GM21717 (cell line): Measurements from ENCODE around the gene PTPRC.

Experiments
- ATAC-seq: cut with Tn5 transposase; IDR thresholded peaks from one replicate; pipeline ENCODE4 v1.9.1; 2021; ENCODE audit warnings: mild to moderate bottlenecking, moderate library complexity; ENCODE audit not compliant: unreplicated experiment

Gene PTPRC

DNA sequence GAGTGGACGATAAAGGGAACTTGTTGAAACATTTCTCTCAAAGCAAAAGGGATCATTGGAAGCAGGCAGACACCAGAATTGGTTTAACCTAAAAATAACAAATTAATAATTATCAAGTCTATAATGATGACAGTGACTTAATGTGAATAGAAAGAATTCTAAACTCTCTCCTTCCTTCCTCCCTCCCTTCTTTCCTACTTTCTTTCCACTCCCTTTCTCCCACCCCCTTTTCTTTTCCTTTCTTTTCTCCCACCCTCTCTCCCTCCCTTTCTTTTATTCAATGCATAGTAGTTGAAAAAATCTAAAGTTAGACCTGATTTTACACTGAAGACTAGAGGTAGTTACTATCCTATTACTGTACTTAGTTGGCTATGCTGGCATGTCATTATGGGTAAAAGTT, 55.7 kb downstream of the PTPRC start:
- ATAC-seq, result no peak

DNA sequence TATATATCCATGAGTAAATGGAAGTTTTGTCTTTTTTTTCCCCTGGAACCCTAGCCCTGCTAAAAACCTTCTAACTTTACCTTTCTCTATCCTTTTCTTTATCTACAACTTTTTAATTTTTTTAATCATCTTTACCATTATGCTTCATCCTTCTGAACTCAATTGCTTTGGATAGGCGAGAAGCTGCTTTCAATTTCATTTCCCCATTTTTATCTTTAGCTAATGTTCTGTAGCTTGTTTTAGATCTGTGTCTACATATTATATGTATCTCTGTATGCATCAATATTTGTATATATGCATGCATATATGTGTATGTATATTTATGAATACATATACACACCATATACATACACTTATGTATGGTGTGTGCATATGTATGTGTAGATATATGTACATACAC, 57.4 kb downstream of the PTPRC start:
- no peak for ATAC-seq

DNA sequence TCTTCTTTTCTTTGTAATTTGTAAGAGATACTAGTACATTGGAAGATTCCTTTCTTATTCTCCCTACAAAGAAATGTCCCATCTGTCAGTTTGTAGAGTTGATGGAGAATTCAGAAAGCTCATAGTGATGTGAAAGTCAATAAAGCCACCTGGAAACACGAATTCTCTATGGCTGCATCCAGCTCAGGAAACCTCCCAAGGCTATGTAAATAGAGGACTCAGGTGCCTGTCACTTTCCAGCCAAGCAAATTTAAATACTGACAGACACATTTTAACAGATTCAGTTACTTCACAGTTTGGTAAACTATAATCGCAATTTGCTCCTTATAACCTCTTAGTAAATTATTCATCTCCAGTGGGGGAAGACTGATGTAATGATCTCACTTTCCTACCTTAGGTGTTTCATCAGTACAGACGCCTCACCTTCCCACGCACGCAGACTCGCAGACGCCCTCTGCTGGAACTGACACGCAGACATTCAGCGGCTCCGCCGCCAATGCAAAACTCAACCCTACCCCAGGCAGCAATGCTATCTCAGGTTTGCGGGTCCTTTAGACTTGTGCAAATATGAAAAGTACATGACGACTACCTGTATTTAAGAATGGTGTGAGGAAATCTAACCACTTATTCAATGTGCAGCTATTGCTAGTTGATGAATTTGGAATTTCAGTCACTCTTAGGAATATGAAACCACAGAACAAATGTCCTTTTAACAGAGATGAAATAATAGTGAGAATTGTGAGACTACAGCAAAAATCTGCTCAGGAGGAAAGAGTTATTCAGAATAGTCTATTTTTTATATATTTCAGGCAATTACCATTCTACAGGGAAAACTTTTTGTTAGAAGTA, 60.6 kb downstream of the PTPRC start:
- no peak for ATAC-seq

DNA sequence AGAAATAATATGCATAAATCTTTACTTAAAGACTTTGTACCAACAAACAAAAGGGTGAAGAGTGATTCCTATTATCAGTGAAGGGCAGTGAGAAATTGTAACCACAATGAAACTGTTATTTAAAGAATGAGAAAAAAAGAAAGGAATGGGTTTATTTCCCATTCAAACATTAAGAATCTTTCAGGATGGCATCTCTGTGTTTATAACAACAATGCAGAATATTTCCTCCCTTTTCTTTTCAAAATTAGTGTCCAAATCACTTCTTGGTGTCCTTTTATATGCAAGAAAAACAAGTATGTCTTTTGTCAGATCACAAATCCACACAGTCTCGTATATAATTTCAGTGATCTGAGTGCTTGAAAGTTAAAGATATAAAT, 61.2 kb downstream of the PTPRC start:
- no peak for ATAC-seq

DNA sequence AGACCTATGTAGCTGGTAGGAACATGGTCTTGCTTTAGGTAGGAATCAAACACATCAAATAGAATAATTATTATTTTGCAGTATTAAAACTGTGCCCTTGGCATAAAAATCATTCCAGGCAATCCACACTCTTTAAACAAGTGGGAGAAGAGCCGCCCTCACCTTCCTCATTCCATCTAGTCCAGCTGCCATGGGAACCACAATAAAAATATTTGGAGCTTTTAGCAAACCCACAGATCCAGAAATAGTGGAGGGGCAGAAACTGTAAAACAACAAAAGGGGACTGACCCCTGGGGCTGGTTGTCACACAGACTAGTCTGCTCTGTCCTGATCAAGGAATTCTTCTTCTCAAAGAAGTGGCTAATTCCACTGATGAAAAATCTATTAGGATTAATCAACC, 61.6 kb downstream of the PTPRC start:
- ATAC-seq, result no peak

DNA sequence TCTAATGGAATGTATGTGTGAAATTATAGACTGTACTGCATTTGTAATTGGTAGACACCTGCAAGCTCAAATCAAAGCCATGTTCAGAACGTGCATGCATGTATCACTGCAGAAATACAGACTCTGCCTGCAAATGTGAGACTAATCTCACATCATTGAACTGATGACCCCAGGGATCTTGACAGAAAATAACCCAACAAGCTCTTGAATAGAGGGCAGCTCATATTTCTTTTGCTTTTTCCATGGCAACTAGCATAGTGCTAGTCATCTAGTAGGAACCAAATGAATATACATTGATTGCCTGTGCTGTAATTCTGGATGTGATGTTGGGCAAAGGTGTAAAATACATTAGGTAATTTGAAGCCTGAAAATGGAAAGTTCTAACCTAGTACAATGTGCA, 62.4 kb downstream of the PTPRC start:
- no peak for ATAC-seq

DNA sequence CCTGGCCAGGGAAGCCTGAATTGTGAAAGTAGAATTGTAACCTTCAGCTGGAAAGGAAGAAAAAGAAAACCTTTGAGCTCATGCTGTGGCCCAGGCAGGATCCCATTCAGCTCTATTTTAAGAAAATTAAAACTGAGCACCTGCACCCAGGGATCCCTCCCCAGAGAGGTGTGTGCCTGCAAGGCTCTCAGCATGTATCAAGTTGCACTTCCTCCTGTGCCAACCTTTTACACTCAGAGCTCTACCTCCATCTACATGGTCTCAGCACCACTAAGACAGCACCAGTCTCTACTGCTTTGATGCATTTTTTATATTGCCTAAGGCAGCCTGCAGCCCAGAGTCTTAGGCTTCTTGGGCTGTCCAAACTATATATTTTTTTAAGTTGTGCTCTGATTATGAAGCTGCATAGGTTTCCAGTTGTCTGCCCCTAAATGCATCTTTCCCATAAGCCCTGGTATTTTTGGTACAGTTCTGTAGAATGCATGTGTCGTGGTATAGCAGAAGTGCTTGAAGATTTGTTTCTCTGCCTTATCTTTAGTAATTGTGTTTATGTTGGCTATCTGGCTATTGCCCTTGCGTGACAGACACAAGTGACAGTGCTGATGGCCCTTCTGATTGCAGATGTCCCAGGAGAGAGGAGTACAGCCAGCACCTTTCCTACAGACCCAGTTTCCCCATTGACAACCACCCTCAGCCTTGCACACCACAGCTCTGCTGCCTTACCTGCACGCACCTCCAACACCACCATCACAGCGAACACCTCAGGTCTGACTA, 63.1 kb downstream of the PTPRC start:
- ATAC-seq, result no peak

DNA sequence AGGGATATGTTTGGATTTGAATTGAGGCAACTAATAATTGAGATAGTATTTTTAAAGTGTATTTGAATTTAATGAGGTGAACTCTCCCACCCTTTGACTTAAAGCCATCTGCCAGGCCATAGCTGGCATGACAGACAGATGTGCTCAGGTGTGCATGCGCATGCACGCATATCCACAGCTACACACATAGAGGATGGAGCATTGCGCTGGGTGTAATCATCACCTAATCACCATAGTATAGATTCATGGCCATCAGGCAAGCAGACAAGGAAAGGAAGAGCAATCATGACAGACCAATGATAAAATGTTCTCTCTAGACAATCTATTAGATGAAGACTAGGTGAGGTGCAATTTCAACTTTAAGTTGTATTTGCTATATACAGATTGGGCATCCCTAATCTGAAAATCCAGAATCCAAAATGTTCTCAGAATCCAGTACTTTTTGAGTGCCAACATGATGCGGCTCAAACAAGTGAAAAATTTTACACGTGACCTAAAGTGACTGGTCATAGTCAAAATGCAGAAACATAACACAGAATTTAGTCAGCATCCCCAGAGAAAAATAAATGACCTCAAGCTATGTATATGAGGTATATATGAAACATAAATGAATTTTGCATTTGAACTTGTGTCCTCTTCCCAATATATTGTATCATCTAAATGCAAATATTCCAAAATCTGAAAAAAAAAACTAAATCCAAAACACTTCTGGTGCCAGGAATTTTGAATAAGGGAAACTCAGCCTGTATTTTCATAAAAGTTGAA, 70.1 kb downstream of the PTPRC start:
- no peak for ATAC-seq

DNA sequence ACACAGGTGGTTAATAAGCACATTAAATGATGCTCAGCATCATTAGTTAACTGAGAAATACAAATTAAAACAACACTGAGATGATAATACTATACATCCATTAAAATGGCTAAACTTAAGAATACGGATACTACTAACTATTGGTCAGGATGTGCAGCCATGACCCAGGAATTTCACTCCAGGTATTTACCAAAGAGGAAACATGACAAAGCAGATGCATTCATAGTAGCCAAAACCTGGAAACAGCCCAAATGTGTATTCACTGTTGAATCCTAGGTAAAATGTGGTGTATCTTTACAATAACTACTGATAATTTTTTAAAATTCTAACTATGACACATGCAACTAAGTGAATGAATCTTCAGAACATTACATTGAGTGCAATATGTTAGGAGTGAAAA, 73.0 kb downstream of the PTPRC start:
- ATAC-seq, result no peak

DNA sequence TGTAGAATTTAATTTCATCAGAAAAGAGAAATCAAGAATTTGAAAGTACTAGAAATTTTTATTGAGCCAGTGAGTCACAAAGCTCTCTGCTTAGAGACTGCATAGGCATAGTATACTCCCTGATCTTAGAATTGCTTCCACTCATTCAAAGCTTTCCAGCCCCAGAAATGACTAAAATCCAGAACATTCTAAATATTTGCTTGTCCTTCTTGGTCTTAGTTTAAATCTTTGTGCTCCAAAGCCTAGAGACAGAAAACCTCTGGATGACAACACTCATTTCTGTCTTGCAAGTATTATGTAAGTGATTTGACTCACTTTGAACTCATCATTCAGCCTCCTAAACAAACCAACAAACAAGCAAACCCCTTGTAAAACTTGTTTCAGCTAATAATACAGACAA, 74.2 kb downstream of the PTPRC start:
- no peak for ATAC-seq

DNA sequence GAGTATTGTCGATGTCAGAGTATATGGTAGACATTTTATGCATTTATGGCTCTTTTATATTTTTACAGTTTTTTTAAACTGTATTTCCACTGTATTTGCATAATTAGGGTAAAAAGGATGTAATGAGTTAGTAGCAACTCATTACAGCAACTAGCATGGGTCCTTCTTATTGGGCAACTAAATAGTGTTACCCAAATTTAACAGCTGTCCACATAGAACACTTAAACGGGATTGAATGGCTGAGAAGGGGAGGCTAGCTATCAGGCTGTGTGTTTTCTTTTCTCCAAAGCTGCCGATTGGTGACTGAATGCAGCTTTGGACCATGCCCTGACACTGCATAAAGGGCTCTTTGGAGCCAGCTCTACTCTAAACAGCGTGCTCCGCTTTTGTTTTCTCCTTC, 75.4 kb downstream of the PTPRC start:
- ATAC-seq, result no peak

DNA sequence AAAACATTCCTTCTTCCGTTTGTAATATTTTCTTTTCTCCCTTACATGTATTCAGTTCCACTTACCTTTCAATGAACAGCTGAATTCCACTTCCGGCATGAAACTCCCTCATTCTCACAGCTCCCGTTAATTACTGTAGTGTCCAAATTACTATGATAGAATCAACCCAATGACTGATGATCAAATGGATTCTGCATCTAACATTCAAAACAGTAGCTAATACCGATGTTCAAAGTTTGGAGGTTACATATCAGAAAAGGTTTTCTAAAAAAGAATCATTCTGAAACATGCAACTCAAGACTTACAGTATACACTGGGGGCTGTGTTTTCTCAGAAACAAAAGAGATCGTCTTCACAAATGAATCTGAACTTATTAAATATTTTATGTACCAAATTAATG, 77.2 kb downstream of the PTPRC start:
- ATAC-seq, result no peak

DNA sequence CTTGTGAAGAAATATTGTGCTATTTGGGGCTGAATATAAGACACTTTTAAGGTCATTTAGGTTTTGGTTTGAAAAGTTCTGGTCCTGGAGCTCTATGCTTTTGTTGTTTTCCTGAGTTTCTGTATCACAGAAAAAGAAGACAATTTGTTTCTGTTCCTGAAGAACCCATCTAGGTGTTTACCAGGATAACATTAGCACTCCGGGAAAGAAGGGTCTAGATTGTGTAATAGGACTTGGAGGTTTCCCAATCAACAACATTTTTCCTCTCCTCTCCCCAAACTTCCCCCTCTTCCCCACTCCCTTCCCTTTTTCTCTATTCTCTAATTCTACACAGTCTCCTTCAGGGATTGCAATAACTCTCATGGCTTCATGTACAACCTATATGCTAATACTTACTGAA, 78.7 kb downstream of the PTPRC start:
- no peak for ATAC-seq

DNA sequence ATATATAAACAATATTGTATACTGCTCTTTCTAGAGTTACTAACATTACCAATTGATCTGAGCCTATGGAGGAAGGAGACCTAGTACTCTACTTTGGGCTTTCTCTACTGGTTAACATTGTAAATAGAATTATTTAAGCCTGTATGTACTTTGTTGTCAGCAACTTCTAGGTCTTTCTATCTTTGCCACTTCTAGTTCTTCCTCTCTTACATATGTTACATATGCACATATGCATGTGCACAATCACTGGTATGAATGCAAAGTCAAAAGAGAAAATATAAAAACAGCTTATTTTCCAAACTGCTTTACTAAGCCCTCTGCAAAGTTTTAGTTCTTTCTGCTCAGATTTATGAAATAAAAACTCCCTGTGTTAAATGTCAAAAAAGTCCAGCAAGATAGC, 84.3 kb downstream of the PTPRC start:
- ATAC-seq, result no peak

DNA sequence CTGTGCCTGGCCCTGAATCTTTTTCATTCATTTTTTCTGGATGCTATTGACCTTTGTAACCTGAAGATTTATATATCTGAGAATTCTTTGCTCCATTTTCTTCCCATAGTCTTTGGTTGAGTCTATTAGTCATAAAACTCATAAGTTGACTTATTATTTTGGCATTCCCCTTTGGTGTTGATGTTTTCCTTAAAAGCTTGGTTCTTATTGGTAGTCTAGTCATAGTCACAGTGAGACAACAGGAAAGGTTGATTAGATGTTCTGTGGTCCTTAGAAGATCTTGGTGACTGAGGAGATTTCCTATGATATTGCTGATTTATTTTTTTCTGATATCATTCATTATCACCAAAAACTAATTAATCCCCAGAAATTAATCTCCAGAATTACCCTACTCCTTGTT, 86.2 kb downstream of the PTPRC start:
- no peak for ATAC-seq

DNA sequence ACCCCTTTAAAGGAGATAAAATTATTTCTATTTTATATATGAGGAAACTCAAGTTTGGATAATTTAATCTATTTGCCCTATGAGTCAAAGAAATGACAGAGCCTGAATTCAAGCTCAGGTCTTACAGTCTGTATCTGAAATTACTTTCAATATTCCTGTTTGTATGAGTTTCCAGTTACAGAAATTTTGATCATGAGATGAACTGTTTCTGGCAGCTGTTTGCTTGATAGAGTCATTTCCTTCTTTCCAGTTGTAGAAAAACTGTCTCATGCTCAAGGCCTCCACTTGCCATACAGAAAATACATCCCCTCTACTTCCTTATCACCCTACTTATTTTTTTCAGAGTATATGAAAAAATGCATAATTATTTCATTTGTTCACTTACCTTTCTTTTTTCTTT, 87.6 kb downstream of the PTPRC start:
- no peak for ATAC-seq

DNA sequence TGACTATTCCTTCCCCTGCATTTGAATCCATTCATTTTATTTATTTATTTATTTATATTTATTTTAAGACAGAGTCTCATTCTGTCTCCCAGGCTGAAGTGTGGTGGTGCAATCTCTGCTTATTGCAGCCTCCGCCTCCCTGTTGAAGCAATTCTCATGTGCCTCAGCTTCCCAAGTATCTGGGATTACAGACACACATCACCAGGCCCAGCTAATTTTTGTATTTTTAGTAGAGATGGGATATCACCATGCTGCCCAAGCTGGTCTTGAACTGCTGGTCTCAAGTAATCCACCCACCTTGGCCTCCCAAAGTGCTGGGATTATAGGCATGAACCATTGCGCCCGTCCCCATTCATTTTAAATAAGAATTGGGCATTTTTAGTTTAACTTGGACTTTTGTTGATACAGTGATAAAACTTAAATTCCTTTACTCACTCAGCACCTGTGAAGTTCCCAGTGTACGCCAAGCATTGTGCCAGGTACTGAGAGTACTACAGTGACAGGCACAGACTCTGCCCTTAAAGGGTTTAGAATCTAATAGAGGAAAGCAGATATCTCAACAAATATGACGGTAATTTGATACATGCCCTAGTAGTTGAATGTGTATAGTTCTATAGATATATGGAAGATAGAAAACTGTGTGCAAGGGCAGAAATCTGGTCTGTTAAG, 90.5 kb downstream of the PTPRC start:
- ATAC-seq, result no peak

DNA sequence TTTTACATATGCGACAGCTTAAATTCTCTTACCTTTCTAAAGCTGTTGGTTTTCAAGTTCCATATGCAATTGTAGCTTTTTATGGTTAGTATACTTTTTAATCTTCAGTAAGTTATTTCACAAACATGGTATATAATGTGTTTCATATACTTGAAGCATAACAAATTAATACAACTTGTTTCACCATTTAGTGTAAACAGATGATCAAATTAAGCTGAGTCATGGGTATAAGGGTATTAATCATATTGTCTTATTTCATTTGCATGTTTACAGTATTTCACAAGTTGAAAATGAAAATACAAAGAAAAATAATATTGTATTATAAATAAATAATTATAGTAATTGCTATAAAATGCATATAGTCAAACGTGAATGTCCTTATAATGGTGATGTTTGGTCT, 92.1 kb downstream of the PTPRC start:
- no peak for ATAC-seq

DNA sequence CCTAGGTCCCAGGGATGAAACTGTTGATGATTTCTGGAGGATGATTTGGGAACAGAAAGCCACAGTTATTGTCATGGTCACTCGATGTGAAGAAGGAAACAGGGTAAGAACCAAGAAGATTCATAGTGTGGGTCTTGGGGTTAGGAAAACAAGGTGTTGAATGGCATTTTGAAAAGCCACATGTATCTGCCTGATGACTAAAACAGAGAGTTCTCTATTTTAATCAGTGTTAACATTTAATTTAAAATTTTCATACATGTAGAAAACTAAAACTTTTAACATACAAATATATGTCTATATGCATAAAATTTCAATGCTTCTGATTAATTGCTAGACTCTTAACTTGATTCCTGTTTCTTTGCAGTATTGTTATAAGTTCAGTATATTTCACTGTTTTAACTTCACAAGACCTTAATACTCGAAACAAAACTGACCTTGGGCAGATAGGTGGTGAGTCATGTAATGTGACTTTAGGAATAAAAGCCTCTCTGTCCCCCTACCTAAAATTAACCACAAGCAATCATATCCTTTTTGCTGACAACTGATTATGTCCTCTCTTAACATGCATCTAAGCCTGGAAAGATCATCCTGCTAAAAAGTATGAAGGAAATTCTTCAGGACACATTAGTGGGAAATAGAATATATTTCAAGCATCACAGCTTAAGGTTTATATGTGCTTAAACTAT, 95.6 kb downstream of the PTPRC start:
- ATAC-seq, result peak; percentile 89

DNA sequence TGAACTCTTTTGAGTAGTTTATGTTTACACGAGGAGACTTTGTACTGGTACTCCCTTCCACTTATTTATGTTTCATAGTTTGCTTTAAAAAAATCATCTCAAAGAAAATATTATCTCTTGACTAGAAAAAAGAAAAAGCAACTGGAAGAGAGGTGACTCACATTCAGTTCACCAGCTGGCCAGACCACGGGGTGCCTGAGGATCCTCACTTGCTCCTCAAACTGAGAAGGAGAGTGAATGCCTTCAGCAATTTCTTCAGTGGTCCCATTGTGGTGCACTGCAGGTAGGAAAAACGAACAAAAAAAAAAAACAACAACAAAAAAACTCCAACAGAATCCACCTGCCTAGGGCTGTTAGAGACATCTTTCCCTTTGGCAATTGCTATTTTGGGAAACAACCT, 102.9 kb downstream of the PTPRC start:
- ATAC-seq, result no peak

DNA sequence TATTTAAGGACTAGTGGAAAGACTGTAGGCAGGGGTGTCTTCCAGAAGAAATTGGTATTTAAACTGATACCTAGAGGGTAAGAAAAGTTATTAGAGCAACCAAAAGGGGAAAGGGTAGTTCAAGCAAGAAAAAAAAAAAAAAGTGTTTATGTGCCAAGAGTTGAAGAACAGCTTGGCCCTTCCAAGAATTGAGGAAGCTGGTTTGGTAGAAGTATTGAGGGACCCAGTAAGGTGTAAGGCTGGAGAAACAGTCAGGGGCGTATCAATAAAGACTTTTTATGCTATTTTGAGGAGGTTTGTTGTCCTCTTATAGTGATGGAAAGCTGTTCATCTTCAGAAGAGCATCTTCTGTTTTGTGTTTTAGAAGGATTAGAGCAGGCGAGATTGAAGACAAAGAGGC, 108.3 kb downstream of the PTPRC start:
- ATAC-seq, result no peak
